ENCODE data around the gene TDRKH.
"Not testable (repeated sequence)": the region's sequence is repeated elsewhere in the genome, so short reads cannot be mapped to it uniquely, and the experiment has no call there.

TDRKH gene

DNA sequence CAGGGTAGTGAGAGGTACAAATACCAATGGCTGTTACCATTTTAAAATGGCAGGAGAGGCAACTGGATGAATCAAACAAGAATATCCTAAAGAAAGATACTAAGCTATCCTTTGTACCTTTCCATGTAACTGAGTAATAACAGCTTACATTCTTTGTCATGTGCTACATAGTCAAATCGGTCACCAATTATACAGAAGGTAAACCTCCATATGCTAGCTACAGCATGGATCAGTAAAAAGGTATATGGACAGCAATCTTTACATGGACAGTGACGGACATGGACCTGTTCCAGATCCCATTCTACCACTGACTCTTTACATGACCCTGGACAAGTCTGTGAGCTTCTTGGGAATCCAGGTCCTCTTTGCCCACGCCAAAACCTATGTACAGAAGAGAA lies 13.6 kb downstream of the TDRKH start:
- DNase-seq (ENCODE audit: low spot score in 2 of 2) (no peak), ATAC-seq (ENCODE audit: low read depth) (no peak)
- Mint-ChIP-seq H3K27ac (no peak overlapping the region), H3K9me3 (no peaks in the 10 kb centered on the region), H3K4me3 (no peak overlapping the region), H3K4me1 (no peaks in the 10 kb centered on the region), H3K27me3 (no peaks in the 10 kb centered on the region), H3K36me3 (peaks cover 36% of the 10 kb centered on the region)

DNA sequence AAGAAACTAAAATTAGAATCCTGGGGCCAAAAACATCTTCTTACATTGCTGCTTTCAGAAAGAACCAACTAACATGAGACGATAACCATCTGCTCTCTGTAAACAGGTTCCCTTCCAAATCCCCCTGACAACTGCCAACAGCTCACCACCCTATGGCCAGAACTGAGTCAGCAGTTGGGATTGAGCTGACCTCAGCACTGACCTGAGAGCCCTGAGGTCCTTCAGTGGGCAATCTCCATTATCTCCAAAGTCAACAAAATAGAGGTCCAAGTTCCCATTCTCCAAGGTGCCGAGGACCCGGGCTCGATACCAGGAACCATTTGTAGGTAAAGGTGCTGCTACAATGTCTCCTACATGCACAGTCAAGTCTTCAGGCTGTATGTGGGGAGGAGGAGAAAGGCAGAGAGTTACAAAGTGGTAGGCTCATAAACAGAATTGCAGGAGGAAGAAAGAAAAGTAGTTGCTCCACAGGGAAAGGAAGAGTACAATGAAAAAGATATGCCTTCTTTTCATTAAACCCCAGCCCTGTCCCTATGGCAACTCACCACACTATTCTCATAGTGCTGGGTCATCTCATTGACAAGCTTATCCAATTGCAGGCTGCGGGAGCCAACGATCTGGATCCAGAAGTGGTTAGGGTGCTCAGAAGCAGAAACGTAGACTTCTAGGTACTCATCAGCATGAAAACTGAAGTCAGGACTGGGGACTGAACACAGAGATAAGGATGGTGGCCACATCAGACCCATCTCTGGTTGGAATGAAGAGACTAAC lies 14.2 kb downstream of the TDRKH start:
- DNase-seq (ENCODE audit: low spot score in 2 of 2) (no peak), ATAC-seq (ENCODE audit: low read depth) (no peak)
- Mint-ChIP-seq H3K4me1 (no peaks in the 10 kb centered on the region), H3K4me3 (no peak overlapping the region), H3K27me3 (no peaks in the 10 kb centered on the region), H3K9me3 (no peaks in the 10 kb centered on the region), H3K27ac (no peak overlapping the region), H3K36me3 (peaks cover 32% of the 10 kb centered on the region)

DNA sequence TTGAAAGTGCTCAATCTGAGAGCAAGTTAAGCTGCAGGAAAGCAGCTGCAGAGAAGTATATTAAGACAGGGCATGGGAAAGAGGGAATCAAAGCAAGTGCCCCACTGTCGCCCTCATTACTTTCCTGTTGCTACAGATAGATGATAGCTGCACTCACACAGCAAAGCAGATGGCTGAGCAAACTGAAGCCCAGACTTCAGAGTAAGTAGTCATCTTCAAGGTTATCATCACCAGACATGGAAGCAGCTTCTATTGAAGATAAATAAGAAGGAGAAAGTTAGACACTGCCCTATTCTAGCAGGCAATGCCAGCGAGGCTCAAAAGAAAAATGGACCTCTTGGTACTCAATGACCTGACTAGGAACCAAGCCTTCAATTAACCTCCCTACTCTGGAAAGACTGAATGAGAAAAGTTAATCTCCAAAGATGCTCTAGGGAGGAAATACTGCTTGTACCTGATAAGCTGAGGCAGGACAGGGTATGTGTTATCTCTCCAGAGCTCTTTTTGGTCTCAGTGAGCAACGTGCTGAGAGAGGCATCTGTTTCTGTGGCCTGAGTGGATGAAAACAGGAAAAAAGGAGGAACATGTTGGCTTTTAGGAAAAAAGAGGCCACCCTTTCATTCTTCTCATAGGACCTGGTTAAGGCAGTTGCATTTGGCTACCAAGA lies 15.9 kb downstream of the TDRKH start:
- DNase-seq (ENCODE audit: low spot score in 2 of 2) = no peak

DNA sequence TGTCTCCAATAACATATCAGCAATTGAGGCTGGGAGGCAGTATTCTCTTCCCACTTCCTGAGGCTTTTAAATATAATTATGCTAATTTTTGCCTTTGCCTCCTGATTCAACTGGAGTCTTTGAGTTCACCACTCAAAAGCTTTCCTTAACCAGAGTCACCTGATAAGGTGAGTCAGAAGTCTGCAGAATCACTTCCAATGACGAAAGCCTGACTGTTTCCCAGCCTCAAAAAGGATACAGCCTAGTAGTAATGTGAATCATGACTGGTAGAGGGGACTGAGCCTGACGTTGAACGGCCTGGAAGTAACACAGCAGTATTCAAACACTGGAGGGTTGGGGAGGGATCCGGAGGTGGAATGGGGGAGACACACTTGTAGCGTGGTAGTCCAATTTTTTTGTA lies 16.6 kb downstream of the TDRKH start:
- Mint-ChIP-seq H3K9me3 (no peaks in the 10 kb centered on the region), H3K4me3 (no peak overlapping the region), H3K27ac (no peak overlapping the region), H3K36me3 (peaks cover 28% of the 10 kb centered on the region), H3K27me3 (no peaks in the 10 kb centered on the region), H3K4me1 (no peaks in the 10 kb centered on the region)
- DNase-seq (ENCODE audit: low spot score in 2 of 2) (no peak), ATAC-seq (ENCODE audit: low read depth) (no peak)

More for the DNA sequence above, 15.9 kb downstream of the TDRKH start:
- Mint-ChIP-seq H3K9me3 (no peaks in the 10 kb centered on the region), H3K27me3 (no peaks in the 10 kb centered on the region), H3K4me1 (no peaks in the 10 kb centered on the region), H3K36me3 (peaks cover 32% of the 10 kb centered on the region), H3K4me3 (no peak overlapping the region), H3K27ac (no peak overlapping the region)
- ATAC-seq (ENCODE audit: low read depth) = no peak

DNA sequence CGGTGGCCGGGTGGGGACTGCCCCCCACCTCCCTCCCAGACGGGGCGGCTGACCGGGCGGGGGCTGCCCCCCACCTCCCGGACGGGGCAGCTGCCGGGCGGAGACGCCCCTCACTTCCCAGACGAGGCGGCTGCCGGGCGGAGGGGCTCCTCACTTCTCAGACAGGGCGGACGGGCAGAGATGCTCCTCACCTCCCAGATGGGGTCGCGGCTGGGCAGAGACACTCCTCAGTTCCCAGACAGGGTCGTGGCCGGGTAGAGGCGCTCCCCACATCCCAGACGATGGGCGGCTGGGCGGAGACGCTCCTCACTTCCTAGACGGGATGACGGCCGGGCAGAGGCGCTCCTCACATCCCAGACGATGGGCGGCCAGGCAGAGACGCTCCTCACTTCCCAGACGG lies 21.0 kb downstream of the TDRKH start:
- not testable (repeated sequence) for H3K27me3 Mint-ChIP-seq; DNase-seq (ENCODE audit: low spot score in 2 of 2); H3K9me3 Mint-ChIP-seq; H3K36me3 Mint-ChIP-seq; H3K27ac Mint-ChIP-seq; H3K4me3 Mint-ChIP-seq; ATAC-seq (ENCODE audit: low read depth); H3K4me1 Mint-ChIP-seq

DNA sequence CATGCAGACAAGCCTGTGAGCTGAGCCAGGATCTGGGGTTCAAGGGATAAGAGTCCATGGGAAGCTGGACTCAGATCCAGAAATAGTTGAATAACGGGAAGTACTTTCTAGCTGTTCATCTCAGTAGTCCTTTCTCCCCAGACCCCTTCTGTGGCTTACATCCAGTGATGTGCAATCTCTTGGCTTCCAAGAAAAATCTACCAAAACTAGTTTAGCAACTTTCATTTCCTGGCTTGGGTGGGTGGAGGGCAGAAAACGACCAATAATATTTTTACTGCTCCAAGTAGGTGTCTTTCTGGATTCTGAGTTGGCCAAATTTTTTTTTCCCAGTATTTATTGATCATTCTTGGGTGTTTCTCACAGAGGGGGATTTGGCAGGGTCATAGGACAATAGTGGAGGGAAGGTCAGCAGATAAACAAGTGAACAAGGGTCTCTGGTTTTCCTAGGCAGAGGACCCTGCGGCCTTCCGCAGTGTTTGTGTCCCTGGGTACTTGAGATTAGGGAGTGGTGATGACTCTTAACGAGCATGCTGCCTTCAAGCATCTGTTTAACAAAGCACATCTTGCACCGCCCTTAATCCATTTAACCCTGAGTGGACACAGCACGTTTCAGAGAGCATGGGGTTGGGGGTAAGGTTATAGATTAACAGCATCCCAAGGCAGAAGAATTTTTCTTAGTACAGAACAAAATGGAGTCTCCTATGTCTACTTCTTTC lies 21.8 kb downstream of the TDRKH start:
- not testable (repeated sequence) for DNase-seq (ENCODE audit: low spot score in 2 of 2); H3K27ac Mint-ChIP-seq; H3K4me3 Mint-ChIP-seq; H3K36me3 Mint-ChIP-seq; H3K4me1 Mint-ChIP-seq; ATAC-seq (ENCODE audit: low read depth); H3K9me3 Mint-ChIP-seq; H3K27me3 Mint-ChIP-seq

DNA sequence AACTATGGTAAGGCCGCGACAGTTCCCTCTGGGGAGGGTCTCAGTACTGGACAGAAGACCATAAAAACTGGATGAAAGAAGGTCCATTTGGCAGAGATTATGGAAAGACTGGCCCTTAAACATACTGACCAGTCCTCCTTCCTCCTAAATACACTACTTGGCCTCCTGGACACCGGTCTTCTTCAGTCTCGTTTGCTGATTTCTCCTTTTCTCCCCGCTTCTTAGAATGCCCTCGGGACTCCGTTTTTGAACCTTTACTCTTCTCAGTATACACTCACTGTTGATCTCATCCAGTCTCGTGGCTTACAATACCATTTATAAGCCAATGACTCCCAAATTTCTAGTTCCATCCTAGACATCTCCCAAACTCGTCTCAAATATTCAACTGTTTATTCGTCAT lies 26.3 kb downstream of the TDRKH start:
- Mint-ChIP-seq H3K4me1 (peaks cover 13% of the 10 kb centered on the region), H3K4me3 (peak overlapping the region; percentile 96), H3K36me3 (peaks cover 15% of the 10 kb centered on the region), H3K27me3 (no peaks in the 10 kb centered on the region), H3K9me3 (no peaks in the 10 kb centered on the region), H3K27ac (peak overlapping the region; percentile 98)
- DNase-seq (ENCODE audit: low spot score in 2 of 2) (no peak), ATAC-seq (ENCODE audit: low read depth) (no peak)

DNA sequence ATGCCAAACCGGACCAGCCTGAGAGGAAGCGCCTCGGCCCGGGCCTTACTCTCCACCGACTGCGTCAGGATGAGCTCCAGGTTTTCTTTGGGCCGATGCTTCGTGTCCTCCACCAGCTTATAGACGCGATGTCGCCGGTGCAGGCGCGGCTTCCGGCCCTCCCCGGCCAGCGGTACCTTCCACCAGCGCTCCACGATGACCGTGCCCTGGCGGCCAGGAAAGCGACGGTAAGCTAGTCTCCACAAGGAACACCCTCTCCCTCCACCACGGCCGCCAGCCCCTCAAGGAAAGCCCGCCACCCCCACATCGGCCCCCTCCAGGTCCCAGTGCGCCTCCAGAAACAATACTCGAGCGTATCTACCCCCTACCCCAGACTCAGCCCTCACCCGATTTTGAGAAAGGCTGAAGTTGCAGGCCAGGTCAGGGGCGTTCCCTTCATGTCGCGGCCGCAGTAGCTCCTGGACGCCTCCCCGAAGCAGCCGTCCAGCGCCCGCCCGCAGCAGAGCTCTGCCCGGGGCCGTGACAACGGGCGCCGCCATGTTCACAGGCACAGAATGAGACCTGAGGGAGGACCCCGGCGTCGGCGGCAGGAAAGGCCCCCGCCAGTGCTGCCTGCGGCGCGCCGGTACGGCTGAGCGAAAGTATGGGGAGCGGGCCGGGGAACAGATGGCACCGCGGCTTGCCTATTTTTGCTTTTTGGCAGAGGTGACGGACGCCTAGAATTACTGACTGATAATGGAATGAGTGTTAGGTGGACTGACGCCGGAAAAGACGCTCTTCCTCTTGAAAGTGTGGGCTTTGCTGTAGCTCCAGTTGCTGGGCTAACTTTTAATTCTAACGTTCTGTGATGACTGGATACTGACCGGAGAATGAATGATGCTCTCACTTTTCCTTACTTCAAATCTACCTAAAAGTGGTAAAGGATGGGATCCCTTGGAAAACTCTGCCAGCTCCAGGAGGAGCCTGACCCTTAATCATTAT lies 27.1 kb downstream of the TDRKH start, which contains the start of gene MRPL9:
TSS of gene MRPL9 (minus strand) at position 556 of the 981 bp plus-strand sequence. CDS start at position 539, 17 bp downstream.
- Mint-ChIP-seq H3K36me3 (peaks cover 15% of the 10 kb centered on the region), H3K9me3 (no peaks in the 10 kb centered on the region)
- peak; percentile 99 for ATAC-seq (ENCODE audit: low read depth)

DNA sequence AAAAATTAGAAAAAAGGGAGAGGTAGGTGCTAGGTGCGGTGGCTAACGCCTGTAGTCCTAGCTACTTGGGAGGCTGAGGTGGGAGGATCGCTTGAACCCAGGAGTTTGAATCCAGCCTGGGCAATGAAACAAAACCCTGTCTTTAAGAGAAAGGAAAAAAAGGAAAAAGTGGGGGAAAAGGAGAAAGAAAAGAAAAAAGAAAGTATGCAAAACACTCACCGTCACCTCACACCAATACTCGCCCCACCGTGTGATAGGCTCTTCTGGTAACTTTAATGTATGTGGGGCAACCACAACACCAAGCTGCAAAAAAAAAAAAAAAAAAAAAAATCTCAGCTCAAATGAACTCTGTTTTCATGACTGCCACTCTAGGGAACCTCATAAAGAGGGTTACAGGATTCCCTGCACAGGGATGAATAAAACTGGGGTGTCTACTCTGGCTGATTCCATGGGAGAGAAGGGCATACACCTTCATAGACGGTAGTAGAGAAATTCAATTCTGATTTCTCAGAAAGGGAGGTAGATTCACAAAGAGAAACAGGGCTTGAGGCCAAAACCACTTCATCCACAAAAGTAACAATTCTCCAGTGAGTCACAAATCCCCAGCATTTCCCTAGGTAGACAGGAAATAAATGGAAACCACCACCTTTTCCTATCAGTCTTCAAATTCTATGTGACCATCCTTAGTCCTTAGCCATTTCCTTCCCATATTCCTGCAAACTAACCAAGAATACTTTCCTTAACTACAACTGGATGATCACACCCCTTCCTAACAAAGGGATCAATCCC lies 29.5 kb downstream of the TDRKH start:
- no peak overlapping the region for H3K4me3 Mint-ChIP-seq
- H3K4me1 Mint-ChIP-seq = peaks cover 13% of the 10 kb centered on the region
- H3K9me3 Mint-ChIP-seq = no peaks in the 10 kb centered on the region
- ATAC-seq (ENCODE audit: low read depth) (no peak), DNase-seq (ENCODE audit: low spot score in 2 of 2) (no peak)
- no peak overlapping the region for H3K27ac Mint-ChIP-seq
- H3K36me3 Mint-ChIP-seq = peaks cover 26% of the 10 kb centered on the region
- H3K27me3 Mint-ChIP-seq = no peaks in the 10 kb centered on the region

More for the DNA sequence above, 27.1 kb downstream of the TDRKH start, which contains the start of gene MRPL9:
- H3K27ac Mint-ChIP-seq = peak within 1 kb of the TSS; percentile 98
- DNase-seq (ENCODE audit: low spot score in 2 of 2) = peak; percentile 76 to 82
- H3K4me3 Mint-ChIP-seq = peak within 1 kb of the TSS; percentile 96
- H3K4me1 Mint-ChIP-seq = peaks cover 13% of the 10 kb centered on the region
- H3K27me3 Mint-ChIP-seq = no peaks in the 10 kb centered on the region

DNA sequence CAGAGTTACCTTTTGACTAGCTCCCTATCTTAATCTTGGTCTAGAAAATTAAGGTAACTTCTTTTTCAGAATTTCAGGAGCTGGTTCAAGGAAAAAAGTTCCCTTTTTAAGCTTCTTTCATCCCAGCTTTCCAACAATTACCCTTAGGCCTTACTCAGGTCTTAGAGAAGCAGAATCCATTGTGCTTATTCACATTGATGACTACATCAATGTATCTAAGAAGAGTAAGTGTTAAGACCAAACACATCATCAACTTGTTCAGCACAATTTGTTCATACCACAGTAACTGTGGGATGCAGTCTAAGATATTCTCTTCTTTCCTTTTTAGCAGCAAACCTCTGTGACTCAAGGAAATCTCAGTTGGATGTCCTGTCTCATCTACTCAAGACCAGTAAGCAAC lies 31.1 kb downstream of the TDRKH start:
- H3K4me1 Mint-ChIP-seq = peaks cover 11% of the 10 kb centered on the region

DNA sequence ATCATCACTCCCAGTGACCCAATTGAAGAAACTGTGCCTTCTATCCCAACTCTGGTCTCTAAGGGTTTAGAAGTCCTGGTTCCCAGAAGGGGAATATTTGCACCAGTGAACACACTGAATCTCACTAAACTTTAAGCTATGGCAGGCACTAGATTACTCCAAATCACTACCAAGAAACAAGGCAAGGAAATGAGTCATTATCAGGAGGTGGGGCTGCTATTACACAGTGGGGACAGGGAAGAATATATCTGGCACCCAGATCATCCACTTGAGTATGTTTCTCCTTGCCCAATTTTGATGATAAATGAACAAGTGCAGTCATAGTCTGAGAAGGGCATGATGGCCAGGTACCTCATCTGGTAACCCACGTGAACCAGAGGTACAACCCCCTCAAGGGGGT lies 34.0 kb downstream of the TDRKH start:
- Mint-ChIP-seq H3K4me1 (no peaks in the 10 kb centered on the region), H3K4me3 (no peak overlapping the region), H3K36me3 (peaks cover 26% of the 10 kb centered on the region), H3K9me3 (no peaks in the 10 kb centered on the region), H3K27ac (no peak overlapping the region), H3K27me3 (peaks cover 2% of the 10 kb centered on the region)
- no peak for ATAC-seq (ENCODE audit: low read depth)
- no peak for DNase-seq (ENCODE audit: low spot score in 2 of 2)

More for the DNA sequence above, 31.1 kb downstream of the TDRKH start:
- Mint-ChIP-seq H3K9me3 (no peaks in the 10 kb centered on the region), H3K4me3 (no peak overlapping the region), H3K27ac (no peak overlapping the region), H3K36me3 (peaks cover 29% of the 10 kb centered on the region), H3K27me3 (no peaks in the 10 kb centered on the region)
- ATAC-seq (ENCODE audit: low read depth) (no peak), DNase-seq (ENCODE audit: low spot score in 2 of 2) (no peak)

DNA sequence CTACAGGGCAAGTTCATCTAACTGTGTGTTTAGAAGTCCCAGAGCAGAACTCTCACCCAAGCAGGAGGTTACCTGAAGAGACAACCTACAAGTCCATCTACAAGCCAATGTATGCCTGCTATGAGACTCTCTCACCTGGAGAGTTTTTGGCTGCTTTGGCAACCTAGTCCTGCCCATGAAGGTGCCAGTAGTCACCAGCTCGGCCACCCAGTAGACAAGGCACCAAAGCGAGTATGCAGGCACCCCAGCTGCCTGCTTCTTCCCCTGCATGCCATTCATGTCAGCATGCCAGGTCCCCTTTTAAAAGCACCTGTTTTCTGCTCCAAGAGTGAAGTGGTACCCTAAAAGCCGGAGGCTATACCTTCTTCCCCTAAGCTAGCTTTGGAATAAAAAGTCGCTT lies 48.8 kb downstream of the TDRKH start:
- Mint-ChIP-seq H3K36me3 (peaks cover 3% of the 10 kb centered on the region), H3K27ac (no peak overlapping the region), H3K9me3 (peaks cover 11% of the 10 kb centered on the region), H3K4me3 (no peak overlapping the region), H3K4me1 (no peaks in the 10 kb centered on the region), H3K27me3 (peaks cover 2% of the 10 kb centered on the region)
- ATAC-seq (ENCODE audit: low read depth) (no peak), DNase-seq (ENCODE audit: low spot score in 2 of 2) (no peak)

Measured in memory B cell (primary cell).